Endothelial cell of umbilical vein (primary cell): ENCODE measurements around the gene CLDN14. TPM values are rescaled to one million over a fixed set of nuclear protein-coding genes. Genes with fewer than 3 reads are reported as not detected.

Experiments used
- BruUV-seq: library from RNA; stranded (reverse); fragments of 400-500 nt; replicated peaks from 2 replicates; lab custom pipeline; 2021; lab: Mats Ljungman, UMichigan
- CTCF ChIA-PET: fragments of 300-600, 350-600 bp; sonication (Branson Sonifier 250); formaldehyde crosslinking; loops from one replicate; lab custom pipeline; 2021; ENCODE audit warnings: antibody characterized with exemption, inconsistent platforms; lab: Charles Lee
- POLR2A ChIA-PET: fragments of 300-600, 350-600 bp; sonication (Branson Sonifier 250); formaldehyde crosslinking; loops from one replicate; lab custom pipeline; 2021; ENCODE audit warnings: antibody characterized with exemption, inconsistent platforms; lab: Charles Lee
- DNase-seq: peaks from one replicate; pipeline ENCODE4 v3.0.0-alpha.2; 2011; ENCODE audit warnings: low read depth, low spot score
- FAIRE-seq: peaks from 2 replicates; lab custom pipeline; 2011; peaks lifted over from hg19 to GRCh38; lab: Jason Lieb, UNC
- H2AFZ ChIP-seq: 2 replicates; pipeline ENCODE4 v1.6.0; 2012; ENCODE audit warnings: low read depth, low read length, control low read depth, inconsistent platforms
- H3K27ac ChIP-seq: 2 replicates; pipeline ENCODE4 v1.5.1; 2011; ENCODE audit warnings: low read depth, mild to moderate bottlenecking, control low read depth, low read length, moderate library complexity; ENCODE audit not compliant: insufficient read depth
- H3K27me3 ChIP-seq, 2 experiments: 2 replicates each; pipeline versions ENCODE4 v1.6.0 to v1.6.1; 2011; ENCODE audit warnings: low read length in 2 of 2, mixed read lengths in 1 of 2; ENCODE audit not compliant: control insufficient read depth in 2 of 2, insufficient read depth in 2 of 2
- H3K36me3 ChIP-seq, 2 experiments: 2 replicates in 1 of 2; 3 replicates in 1 of 2; pipeline ENCODE4 v1.5.1; 2011; ENCODE audit warnings: low read length in 2 of 2, mild to moderate bottlenecking in 1 of 2, moderate library complexity in 1 of 2; ENCODE audit not compliant: control insufficient read depth in 2 of 2, insufficient read depth in 2 of 2; ENCODE audit errors: extremely low read depth in 1 of 2
- H3K4me1 ChIP-seq: 3 replicates; pipeline ENCODE4 v1.5.1; 2011; ENCODE audit warnings: mild to moderate bottlenecking, low read length; ENCODE audit not compliant: control insufficient read depth, insufficient read depth; ENCODE audit errors: extremely low read depth
- H3K4me2 ChIP-seq: 2 replicates; pipeline ENCODE4 v1.6.1; 2011; ENCODE audit warnings: low read length, control low read depth, mixed read lengths; ENCODE audit not compliant: insufficient read depth
- H3K4me3 ChIP-seq, 3 experiments: fragments of 200-600 bp in 1 of 3; sonication (generic), shearing (Covaris generic) in 1 of 3; replicated peaks in 1 of 3; 2 replicates each; pipeline ENCODE4 v1.5.1; 2011 to 2016; ENCODE audit warnings: control low read depth in 3 of 3, low read length in 3 of 3, mild to moderate bottlenecking in 2 of 3, inconsistent platforms in 1 of 3, low read depth in 1 of 3, moderate library complexity in 1 of 3; ENCODE audit not compliant: insufficient read depth in 1 of 3
- H3K79me2 ChIP-seq: 2 replicates; pipeline ENCODE4 v1.6.0; 2012; ENCODE audit warnings: low read length, inconsistent platforms; ENCODE audit not compliant: control insufficient read depth, insufficient read depth
- H3K9ac ChIP-seq: replicated peaks from 2 replicates; pipeline ENCODE3; 2011; ENCODE audit warnings: low read length, control low read depth; ENCODE audit not compliant: insufficient read depth; ENCODE audit errors: extremely low read depth
- H3K9me1 ChIP-seq: replicated peaks from 3 replicates; pipeline ENCODE4 v1.6.0; 2011; ENCODE audit warnings: mild to moderate bottlenecking, low read length; ENCODE audit not compliant: control insufficient read depth, insufficient read depth; ENCODE audit errors: extremely low read depth
- H3K9me3 ChIP-seq: replicated peaks from 2 replicates; pipeline ENCODE4 v1.5.1; 2012; ENCODE audit warnings: low read length, inconsistent platforms; ENCODE audit not compliant: control insufficient read depth, insufficient read depth
- H4K20me1 ChIP-seq: replicated peaks from 2 replicates; pipeline ENCODE3; 2011; ENCODE audit warnings: mild to moderate bottlenecking, low read length; ENCODE audit not compliant: control insufficient read depth, insufficient read depth; ENCODE audit errors: extremely low read depth
- EZH2 ChIP-seq: IDR thresholded peaks from 2 replicates; pipeline ENCODE4 v1.6.1; 2012; ENCODE audit warnings: borderline replicate concordance, low read depth, mild to moderate bottlenecking, moderate library complexity, low read length, inconsistent platforms; ENCODE audit not compliant: severe bottlenecking
- FOS ChIP-seq: IDR thresholded peaks from 2 replicates; pipeline ENCODE4 v1.6.1; 2011; ENCODE audit warnings: mild to moderate bottlenecking, low read length, moderate library complexity, borderline replicate concordance; ENCODE audit not compliant: insufficient read depth
- GATA2 ChIP-seq: IDR thresholded peaks from 2 replicates; pipeline ENCODE4 v1.7.0; 2011; ENCODE audit warnings: low read depth, mild to moderate bottlenecking, moderate library complexity, mixed read lengths, low read length; ENCODE audit not compliant: insufficient read length, insufficient read depth
- JUN ChIP-seq: IDR thresholded peaks from 2 replicates; pipeline ENCODE4 v1.6.1; 2011; ENCODE audit warnings: borderline replicate concordance, low read depth; ENCODE audit not compliant: insufficient read length, insufficient read depth
- MYC ChIP-seq: IDR thresholded peaks from one replicate; pipeline ENCODE4 v1.6.1; 2011; ENCODE audit warnings: mild to moderate bottlenecking, low read depth, low read length
- POLR2A ChIP-seq: IDR thresholded peaks from 2 replicates; pipeline ENCODE4 v1.6.1; 2012; ENCODE audit warnings: low read depth, mild to moderate bottlenecking, control low read depth, low read length
- POLR2AphosphoS5 ChIP-seq: IDR thresholded peaks from 2 replicates; pipeline ENCODE4 v1.6.1; 2012; ENCODE audit warnings: low read depth, mild to moderate bottlenecking, control low read depth, low read length, moderate library complexity; ENCODE audit not compliant: insufficient read depth
- dilution Hi-C: fragments of 300-500 bp; cut with MboI; formaldehyde crosslinking; loops from one replicate; pipeline ENCODE4 v1.15.0; 2019; ENCODE audit warnings: low sequenced_read_pairs; ENCODE audit not compliant: extremely low pct_ligation_motif_present
- intact Hi-C: fragments of 100-400 bp; cut with micrococcal nuclease; formaldehyde crosslinking; loops from one replicate; pipeline ENCODE4 v1.10.0; 2022
- polyA plus RNA-seq, 4 experiments: library from polyadenylated mRNA; depleted of rRNA in 3 of 4; stranded (reverse) in 3 of 4; unstranded in 1 of 4; fragments of >200 nt; gene quantifications; 2 replicates each; pipeline versions ENCODE4 v1.2.1 to v1.2.3, GENCODE V29; 2011 to 2012; ENCODE audit warnings: missing spikeins in 1 of 4
- total RNA-seq: library from RNA; stranded (reverse); gene quantifications from 2 replicates; pipeline ENCODE4 v1.2.3, GENCODE V29; 2021
- TF ChIP-seq, protein P1 (sequence below), 2 donors: IDR thresholded peaks; 1 replicate in 1 of 2; 2 replicates in 1 of 2; pipeline ENCODE4 v1.5.1; 2011; ENCODE audit warnings: low read length in 2 of 2, mild to moderate bottlenecking in 2 of 2, moderate library complexity in 2 of 2, control low read depth in 1 of 2, inconsistent platforms in 1 of 2, low read depth in 1 of 2; ENCODE audit not compliant: insufficient read depth in 1 of 2; ENCODE audit errors: extremely low read depth in 1 of 2
- TF ChIP-seq, protein P2 (sequence below): IDR thresholded peaks from 2 replicates; pipeline ENCODE4 v1.6.1; 2011; ENCODE audit not compliant: insufficient read depth, insufficient read length

The CLDN14 gene
- total and polyA plus RNA-seq, 2 donors (not counting 3 experiments of a cell fraction or from before 2014, with no cell fraction given) = 1.0 to 2.5 TPM

DNA sequence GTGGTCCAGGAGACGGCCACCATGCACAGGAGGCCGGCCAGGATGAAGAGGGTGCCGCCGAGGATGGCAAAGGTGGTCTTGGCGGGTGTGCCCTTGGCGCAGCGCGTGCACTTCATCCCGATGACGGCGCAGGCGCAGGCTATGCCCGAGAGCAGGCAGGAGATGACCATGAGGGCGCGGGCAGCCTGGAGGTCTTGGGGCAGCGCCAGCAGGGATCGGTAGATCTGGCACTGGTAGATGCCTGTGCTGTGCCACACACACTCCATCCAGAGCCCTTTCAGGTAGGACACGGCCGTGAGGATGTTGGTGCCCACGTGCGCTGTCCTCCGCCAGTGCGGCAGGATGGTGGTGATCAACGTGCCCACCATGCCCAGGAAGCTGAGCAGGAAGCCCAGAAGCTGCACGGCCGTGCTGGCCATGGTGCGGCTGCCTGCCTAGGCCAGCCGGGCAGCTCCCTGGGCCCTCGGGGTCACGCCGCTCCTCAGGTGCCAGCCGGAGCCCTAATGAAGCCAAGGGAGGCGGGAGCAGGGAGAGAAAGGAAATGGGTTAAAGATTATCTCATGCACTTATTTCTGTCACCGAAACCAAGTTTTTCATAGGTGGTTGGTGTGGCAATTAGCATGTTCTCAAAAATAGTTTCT, 18.5 kb downstream of the CLDN14 start:
- dilution Hi-C loops = no loop called here
- no peaks in the 10 kb centered on the region for H4K20me1 ChIP-seq
- no peaks in the 10 kb centered on the region for H3K27me3 ChIP-seq
- H3K9me3 ChIP-seq = no peaks in the 10 kb centered on the region
- H3K79me2 ChIP-seq = peaks cover 54% of the 10 kb centered on the region
- no peak overlapping the region for H3K27ac ChIP-seq
- H3K36me3 ChIP-seq = peaks cover 0 to 7% of the 10 kb centered on the region in 2 experiments
- H3K4me1 ChIP-seq = peaks cover 32% of the 10 kb centered on the region
- TF ChIP-seq POLR2A (no peak), FOS (no peak)
- TF ChIP-seq, protein P1, sequence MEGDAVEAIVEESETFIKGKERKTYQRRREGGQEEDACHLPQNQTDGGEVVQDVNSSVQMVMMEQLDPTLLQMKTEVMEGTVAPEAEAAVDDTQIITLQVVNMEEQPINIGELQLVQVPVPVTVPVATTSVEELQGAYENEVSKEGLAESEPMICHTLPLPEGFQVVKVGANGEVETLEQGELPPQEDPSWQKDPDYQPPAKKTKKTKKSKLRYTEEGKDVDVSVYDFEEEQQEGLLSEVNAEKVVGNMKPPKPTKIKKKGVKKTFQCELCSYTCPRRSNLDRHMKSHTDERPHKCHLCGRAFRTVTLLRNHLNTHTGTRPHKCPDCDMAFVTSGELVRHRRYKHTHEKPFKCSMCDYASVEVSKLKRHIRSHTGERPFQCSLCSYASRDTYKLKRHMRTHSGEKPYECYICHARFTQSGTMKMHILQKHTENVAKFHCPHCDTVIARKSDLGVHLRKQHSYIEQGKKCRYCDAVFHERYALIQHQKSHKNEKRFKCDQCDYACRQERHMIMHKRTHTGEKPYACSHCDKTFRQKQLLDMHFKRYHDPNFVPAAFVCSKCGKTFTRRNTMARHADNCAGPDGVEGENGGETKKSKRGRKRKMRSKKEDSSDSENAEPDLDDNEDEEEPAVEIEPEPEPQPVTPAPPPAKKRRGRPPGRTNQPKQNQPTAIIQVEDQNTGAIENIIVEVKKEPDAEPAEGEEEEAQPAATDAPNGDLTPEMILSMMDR (IDR thresholded peaks at IDR 0.05; ENCODE audit: extremely low read depth in 1 of 2, insufficient read depth in 1 of 2, low read depth in 1 of 2, low read length in 2 of 2) = no peak
- TF ChIP-seq, protein P2, sequence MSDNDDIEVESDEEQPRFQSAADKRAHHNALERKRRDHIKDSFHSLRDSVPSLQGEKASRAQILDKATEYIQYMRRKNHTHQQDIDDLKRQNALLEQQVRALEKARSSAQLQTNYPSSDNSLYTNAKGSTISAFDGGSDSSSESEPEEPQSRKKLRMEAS = no peak
- POLR2A ChIA-PET = no interaction called here
- DNase-seq (no peak), FAIRE-seq (no peak)
- no peaks in the 10 kb centered on the region for H3K9me1 ChIP-seq
- CTCF ChIA-PET = no interaction called here
- no peak overlapping the region for H3K4me3 ChIP-seq
- H3K9ac ChIP-seq = no peak overlapping the region
- BruUV-seq = no TSS peak
- H3K4me2 ChIP-seq = no peak overlapping the region
- no peak overlapping the region for H2AFZ ChIP-seq
- intact Hi-C loops = no loop called here

DNA sequence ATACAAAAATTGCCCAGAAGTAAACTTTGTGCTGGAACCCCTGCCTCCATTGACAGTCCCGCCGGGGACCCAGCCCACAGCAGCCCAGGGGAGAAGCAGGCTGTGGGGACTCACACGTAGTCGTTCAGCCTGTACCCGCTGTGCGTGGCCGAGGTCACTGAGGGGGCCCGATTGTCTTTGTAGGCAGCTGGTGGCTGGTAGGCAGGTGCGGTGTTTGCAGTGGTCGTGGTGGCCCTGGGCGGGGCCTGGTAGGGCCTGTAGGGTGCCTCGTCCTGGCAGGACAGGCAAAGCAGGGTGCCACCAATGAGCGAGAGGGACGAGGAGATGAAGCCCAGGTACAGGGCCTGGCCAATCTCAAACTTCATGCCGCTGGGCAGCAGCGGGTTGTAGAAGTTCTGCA, 19.1 kb downstream of the CLDN14 start:
- DNase-seq = no peak
- H3K27me3 ChIP-seq = no peaks in the 10 kb centered on the region
- FAIRE-seq = no peak
- no peak overlapping the region for H2AFZ ChIP-seq
- no peak overlapping the region for H3K9ac ChIP-seq
- intact Hi-C loops (no loop called here), dilution Hi-C loops (no loop called here)
- CTCF ChIA-PET = no interaction called here
- H3K4me2 ChIP-seq = no peak overlapping the region
- H3K4me1 ChIP-seq = peaks cover 34% of the 10 kb centered on the region
- peaks cover 55% of the 10 kb centered on the region for H3K79me2 ChIP-seq
- H3K27ac ChIP-seq = no peak overlapping the region
- BruUV-seq = no TSS peak
- H3K9me1 ChIP-seq = no peaks in the 10 kb centered on the region
- peaks cover 0 to 7% of the 10 kb centered on the region in 2 experiments for H3K36me3 ChIP-seq
- H4K20me1 ChIP-seq = no peaks in the 10 kb centered on the region
- H3K9me3 ChIP-seq = no peaks in the 10 kb centered on the region
- no peak overlapping the region for H3K4me3 ChIP-seq
- TF ChIP-seq JUN = no peak
- no peak for TF ChIP-seq MYC
- TF ChIP-seq GATA2 = no peak
- TF ChIP-seq, protein P1 (IDR thresholded peaks at IDR 0.05; ENCODE audit: extremely low read depth in 1 of 2, insufficient read depth in 1 of 2, low read depth in 1 of 2, low read length in 2 of 2) = no peak
- TF ChIP-seq, protein P2 = no peak
- no peak for TF ChIP-seq POLR2AphosphoS5
- TF ChIP-seq EZH2 = no peak
- no peak for TF ChIP-seq POLR2A
- TF ChIP-seq FOS = no peak
- POLR2A ChIA-PET = no interaction called here
